Large intestine (tissue), 3 donors: Measurements from ENCODE around the gene SLCO3A1. TPM values are rescaled to one million over a fixed set of nuclear protein-coding genes. Genes with fewer than 3 reads are reported as not detected.

ENCODE experiments used
- DNase-seq, 2 donors: peaks; one replicate each; pipeline versions ENCODE4 v3.0.0 to v3.0.0-alpha.2; 2013
- H3K27ac ChIP-seq: one replicate; pipeline ENCODE4 v1.5.1; 2013; ENCODE audit warnings: low read length
- H3K27me3 ChIP-seq: 2 replicates; pipeline ENCODE4 v1.6.1; 2013; ENCODE audit warnings: low read length; ENCODE audit not compliant: control insufficient read depth, insufficient read depth
- H3K36me3 ChIP-seq: 2 replicates; pipeline ENCODE4 v1.6.1; 2013; ENCODE audit warnings: low read length; ENCODE audit not compliant: control insufficient read depth, insufficient read depth
- H3K4me1 ChIP-seq: one replicate; pipeline ENCODE4 v1.6.1; 2013; ENCODE audit warnings: low read length; ENCODE audit not compliant: control insufficient read depth, insufficient read depth
- H3K4me3 ChIP-seq: one replicate; pipeline ENCODE4 v1.5.1; 2013; ENCODE audit warnings: low read length
- H3K9me3 ChIP-seq: one replicate; pipeline ENCODE4 v1.6.1; 2013; ENCODE audit warnings: mild to moderate bottlenecking, low read depth, low read length, moderate library complexity; ENCODE audit not compliant: control insufficient read depth
- WGBS: methylation state at CpG from one replicate; pipeline ENCODE4 v1.1.5; 2013; ENCODE audit warnings: low lambda C conversion rate; ENCODE audit not compliant: insufficient coverage; 5-methylcytosine and 5-hydroxymethylcytosine counted together
- polyA plus RNA-seq: library from polyadenylated mRNA; unstranded; fragments of 120-200 nt; gene quantifications from one replicate; pipeline ENCODE4 v1.2.1, GENCODE V29; 2013

Gene SLCO3A1
- polyA plus RNA-seq, 1 donor, result 5.1 TPM

DNA sequence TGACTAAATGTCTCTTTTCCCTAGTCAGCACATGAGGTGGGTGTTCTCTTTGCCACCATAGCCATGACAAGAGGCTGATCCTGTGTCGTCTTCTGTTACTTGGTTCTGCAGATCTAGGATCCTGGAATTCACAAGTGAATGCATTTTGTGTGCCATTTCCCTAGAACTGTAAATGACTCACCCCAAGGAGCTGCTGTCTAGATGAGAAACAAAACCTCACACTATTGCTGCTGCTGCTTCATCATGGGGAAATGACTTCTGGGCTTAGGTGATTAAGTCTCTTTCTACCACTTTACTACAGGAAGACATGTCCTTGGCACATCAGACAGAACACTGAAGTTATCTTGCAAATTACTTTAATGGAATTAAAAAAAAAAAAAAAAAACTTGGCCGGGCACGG lies 54.9 kb downstream of the SLCO3A1 start:
- Histone ChIP-seq H3K27ac (no peak overlapping the region), H3K4me1 (no peaks in the 10 kb centered on the region), H3K9me3 (no peaks in the 10 kb centered on the region), H3K27me3 (no peaks in the 10 kb centered on the region), H3K4me3 (no peak overlapping the region), H3K36me3 (no peaks in the 10 kb centered on the region)
- no CpG with 5 or more reads among the region's 3 CpGs for WGBS
- no peak for DNase-seq

DNA sequence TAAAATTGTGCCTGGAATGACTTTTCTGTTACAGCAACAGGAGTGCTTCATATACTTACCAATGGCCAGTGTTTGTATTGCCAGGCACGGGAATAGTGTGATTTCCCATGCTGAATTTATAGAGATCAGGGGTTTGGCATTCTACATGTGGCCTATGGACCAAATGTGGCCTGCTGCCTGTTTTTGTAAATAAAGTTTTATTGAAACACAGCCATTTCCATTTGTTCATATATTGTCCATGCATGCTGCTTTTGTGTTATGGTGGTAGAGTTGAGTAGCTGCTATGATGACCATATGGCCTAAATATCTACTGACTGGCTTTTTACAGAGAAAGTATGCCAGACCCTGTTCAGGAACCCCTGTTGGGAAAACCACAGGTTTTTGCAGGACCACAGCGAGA lies 55.6 kb downstream of the SLCO3A1 start:
- Histone ChIP-seq H3K9me3 (no peaks in the 10 kb centered on the region), H3K36me3 (no peaks in the 10 kb centered on the region), H3K27ac (no peak overlapping the region), H3K4me3 (no peak overlapping the region), H3K27me3 (no peaks in the 10 kb centered on the region), H3K4me1 (no peaks in the 10 kb centered on the region)
- 100% methylated on average over 1 of the region's 2 CpGs for WGBS
- no peak for DNase-seq

DNA sequence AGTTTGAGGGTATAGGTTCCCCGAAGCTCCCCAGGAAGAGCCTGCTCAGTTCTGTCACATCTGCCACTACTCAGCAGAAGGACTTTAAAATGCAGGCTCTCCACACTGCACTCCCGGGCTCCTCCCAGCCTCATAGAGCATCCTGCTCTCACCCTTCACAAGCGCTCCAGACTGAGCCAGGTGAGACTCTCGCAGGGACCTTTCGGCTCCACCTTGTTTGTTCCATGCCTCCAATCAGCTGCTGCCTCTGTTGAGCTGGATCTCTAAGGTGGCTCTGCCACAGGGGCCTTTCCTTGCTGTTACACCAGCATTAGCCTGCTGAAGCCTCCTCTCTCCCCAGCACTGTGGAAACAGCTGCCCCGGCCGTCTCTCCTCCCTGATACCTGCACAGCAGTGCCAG lies 56.1 kb downstream of the SLCO3A1 start:
- no peak for DNase-seq
- Histone ChIP-seq H3K4me3 (no peak overlapping the region), H3K4me1 (no peaks in the 10 kb centered on the region), H3K27me3 (no peaks in the 10 kb centered on the region), H3K9me3 (no peaks in the 10 kb centered on the region), H3K36me3 (no peaks in the 10 kb centered on the region), H3K27ac (no peak overlapping the region)
- WGBS, result no CpG with 5 or more reads among the region's 7 CpGs

GRCh38 chr15:91911844-91912243 lies 58.3 kb downstream of the SLCO3A1 start:
- no peak overlapping the region for H3K4me3 ChIP-seq
- H3K27me3 ChIP-seq, result no peaks in the 10 kb centered on the region
- H3K27ac ChIP-seq, result no peak overlapping the region
- no peaks in the 10 kb centered on the region for H3K9me3 ChIP-seq
- H3K36me3 ChIP-seq, result no peaks in the 10 kb centered on the region
- WGBS, result 96% methylated on average over 3 of the region's 7 CpGs
- H3K4me1 ChIP-seq, result no peaks in the 10 kb centered on the region
- DNase-seq, result no peak

- H3K27ac ChIP-seq, result no peak overlapping the region
Observed at GRCh38 chr15:91912336-91912735, 58.8 kb downstream of the SLCO3A1 start.

GRCh38 chr15:91913560-91913959 lies 60.1 kb downstream of the SLCO3A1 start:
- DNase-seq, result no peak
- no peaks in the 10 kb centered on the region for H3K9me3 ChIP-seq
- H3K27me3 ChIP-seq, result no peaks in the 10 kb centered on the region
- no peaks in the 10 kb centered on the region for H3K4me1 ChIP-seq
- H3K27ac ChIP-seq, result no peak overlapping the region
- no peaks in the 10 kb centered on the region for H3K36me3 ChIP-seq
- no peak overlapping the region for H3K4me3 ChIP-seq
- WGBS, result 83% methylated on average over 4 of the region's 6 CpGs

More at GRCh38 chr15:91912336-91912735, 58.8 kb downstream of the SLCO3A1 start:
- Histone ChIP-seq H3K4me1 (no peaks in the 10 kb centered on the region), H3K36me3 (no peaks in the 10 kb centered on the region), H3K27me3 (no peaks in the 10 kb centered on the region), H3K4me3 (no peak overlapping the region), H3K9me3 (no peaks in the 10 kb centered on the region)
- no peak for DNase-seq
- WGBS, result no CpG with 5 or more reads among the region's 4 CpGs

DNA sequence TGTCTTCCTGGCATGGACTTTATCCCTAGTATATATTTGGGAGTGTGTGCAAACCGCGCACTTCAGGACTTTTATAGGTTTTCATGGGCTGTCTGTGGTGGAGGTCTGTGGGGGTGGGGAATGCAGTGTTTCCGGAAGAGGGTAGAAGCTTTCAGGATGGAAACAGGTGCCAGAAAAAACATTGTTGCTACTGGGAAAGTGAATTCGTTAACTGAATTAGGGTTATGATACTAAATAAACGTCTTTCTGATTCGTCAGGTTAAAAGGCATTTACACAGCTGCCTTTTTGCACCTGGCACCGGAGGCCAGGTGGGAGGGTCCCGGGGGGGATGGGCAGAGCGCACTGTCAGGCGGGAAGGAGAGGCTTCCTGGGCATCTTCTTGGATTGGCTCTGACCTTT lies 62.1 kb downstream of the SLCO3A1 start:
- WGBS, result no CpG with 5 or more reads among the region's 10 CpGs
- no peak for DNase-seq
- H3K27ac ChIP-seq, result no peak overlapping the region

GRCh38 chr15:91916051-91916450 lies 62.5 kb downstream of the SLCO3A1 start:
- no peak overlapping the region for H3K27ac ChIP-seq

More for the DNA sequence above, 62.1 kb downstream of the SLCO3A1 start:
- Histone ChIP-seq H3K36me3 (no peaks in the 10 kb centered on the region), H3K4me1 (no peaks in the 10 kb centered on the region), H3K9me3 (no peaks in the 10 kb centered on the region), H3K27me3 (no peaks in the 10 kb centered on the region), H3K4me3 (no peak overlapping the region)

GRCh38 chr15:91917686-91918360 lies 64.3 kb downstream of the SLCO3A1 start:
- H3K27me3 ChIP-seq, result no peaks in the 10 kb centered on the region
- DNase-seq, result no peak
- H3K4me3 ChIP-seq, result no peak overlapping the region
- WGBS, result no CpG with 5 or more reads among the region's 4 CpGs
- no peaks in the 10 kb centered on the region for H3K9me3 ChIP-seq
- no peaks in the 10 kb centered on the region for H3K36me3 ChIP-seq
- H3K4me1 ChIP-seq, result no peaks in the 10 kb centered on the region
- no peak overlapping the region for H3K27ac ChIP-seq

More at GRCh38 chr15:91916051-91916450, 62.5 kb downstream of the SLCO3A1 start:
- Histone ChIP-seq H3K36me3 (no peaks in the 10 kb centered on the region), H3K9me3 (no peaks in the 10 kb centered on the region), H3K27me3 (no peaks in the 10 kb centered on the region), H3K4me1 (no peaks in the 10 kb centered on the region), H3K4me3 (no peak overlapping the region)
- DNase-seq, result no peak
- WGBS, result no CpG with 5 or more reads among the region's 48 CpGs

- no CpG with 5 or more reads among the region's 15 CpGs for WGBS
- Histone ChIP-seq H3K4me1 (no peaks in the 10 kb centered on the region), H3K27me3 (no peaks in the 10 kb centered on the region), H3K9me3 (no peaks in the 10 kb centered on the region), H3K4me3 (no peak overlapping the region), H3K36me3 (no peaks in the 10 kb centered on the region), H3K27ac (no peak overlapping the region)
- DNase-seq, result no peak
Observed at GRCh38 chr15:91919014-91919534, 65.6 kb downstream of the SLCO3A1 start.
